ENCODE data around the gene GGTLC2.

GGTLC2 gene

DNA sequence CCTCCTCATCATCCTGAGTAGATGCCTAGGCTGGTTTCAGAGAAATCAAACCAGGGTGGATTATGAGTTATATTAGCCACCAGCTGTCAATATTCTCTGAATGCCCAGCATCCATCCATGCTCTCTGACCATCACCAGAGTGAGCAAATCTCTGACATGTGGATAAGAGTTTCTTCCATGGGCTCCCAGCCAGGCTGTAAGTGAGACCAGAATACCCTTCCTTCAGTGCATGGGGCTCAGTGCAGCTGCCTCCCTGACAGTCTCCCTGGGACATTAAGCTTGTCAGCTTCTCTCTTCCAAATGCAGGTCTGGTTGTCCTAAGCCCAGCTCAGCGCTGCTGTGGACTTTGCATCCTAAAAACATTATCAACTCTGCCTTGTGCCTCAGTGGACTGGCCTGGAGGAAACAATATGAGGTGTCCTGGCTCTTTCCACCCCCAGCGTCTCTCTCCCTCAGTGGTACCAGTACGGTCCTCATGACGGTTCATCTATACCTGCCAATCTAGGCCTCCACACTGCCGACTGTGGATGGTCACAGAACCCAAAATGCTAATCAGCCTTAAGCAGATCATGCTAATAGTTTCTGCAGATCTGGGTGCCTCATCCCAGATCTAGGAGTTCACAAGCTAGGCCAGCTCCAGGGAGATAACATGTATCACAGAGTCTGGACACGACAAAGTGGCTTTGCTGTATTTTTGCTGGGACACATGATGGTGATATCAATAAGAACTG is 43.7 kb upstream of the GGTLC2 start:
- no peaks in the 10 kb centered on the region for H3K36me3 ChIP-seq (replicated peaks; ENCODE audit: insufficient read depth, low read length)
- no peak for DNase-seq
- no peak overlapping the region for H3K9ac ChIP-seq (ENCODE audit: low read length)
- no peaks in the 10 kb centered on the region for H3K4me1 ChIP-seq (ENCODE audit: low read length)
- no peaks in the 10 kb centered on the region for H3K79me2 ChIP-seq (ENCODE audit: low read length)
- TF ChIP-seq EZH2 (optimal IDR thresholded peaks at IDR 0.05; ENCODE audit: low read depth, low read length) (no peak), EZH2phosphoT487 (IDR thresholded peaks at IDR 0.05; ENCODE audit: low read length) (no peak)
- TF ChIP-seq, protein P1, sequence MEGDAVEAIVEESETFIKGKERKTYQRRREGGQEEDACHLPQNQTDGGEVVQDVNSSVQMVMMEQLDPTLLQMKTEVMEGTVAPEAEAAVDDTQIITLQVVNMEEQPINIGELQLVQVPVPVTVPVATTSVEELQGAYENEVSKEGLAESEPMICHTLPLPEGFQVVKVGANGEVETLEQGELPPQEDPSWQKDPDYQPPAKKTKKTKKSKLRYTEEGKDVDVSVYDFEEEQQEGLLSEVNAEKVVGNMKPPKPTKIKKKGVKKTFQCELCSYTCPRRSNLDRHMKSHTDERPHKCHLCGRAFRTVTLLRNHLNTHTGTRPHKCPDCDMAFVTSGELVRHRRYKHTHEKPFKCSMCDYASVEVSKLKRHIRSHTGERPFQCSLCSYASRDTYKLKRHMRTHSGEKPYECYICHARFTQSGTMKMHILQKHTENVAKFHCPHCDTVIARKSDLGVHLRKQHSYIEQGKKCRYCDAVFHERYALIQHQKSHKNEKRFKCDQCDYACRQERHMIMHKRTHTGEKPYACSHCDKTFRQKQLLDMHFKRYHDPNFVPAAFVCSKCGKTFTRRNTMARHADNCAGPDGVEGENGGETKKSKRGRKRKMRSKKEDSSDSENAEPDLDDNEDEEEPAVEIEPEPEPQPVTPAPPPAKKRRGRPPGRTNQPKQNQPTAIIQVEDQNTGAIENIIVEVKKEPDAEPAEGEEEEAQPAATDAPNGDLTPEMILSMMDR (IDR thresholded peaks at IDR 0.05; ENCODE audit: low read length): no peak
- H3K9me3 ChIP-seq (replicated peaks; ENCODE audit: insufficient read depth, low read length): no peaks in the 10 kb centered on the region
- no peaks in the 10 kb centered on the region for H3F3A ChIP-seq (ENCODE audit: insufficient read depth, low read length)
- H3K27ac ChIP-seq (ENCODE audit: low read length): no peak overlapping the region
- H3K9me2 ChIP-seq (replicated peaks; ENCODE audit: insufficient read depth, low read length): no peaks in the 10 kb centered on the region
- H3K4me2 ChIP-seq (ENCODE audit: low read depth, low read length): no peak overlapping the region
- no peak overlapping the region for H3K4me3 ChIP-seq (ENCODE audit: low read length)
- H2AFZ ChIP-seq (ENCODE audit: low read length): no peak overlapping the region
- no peaks in the 10 kb centered on the region for H4K20me1 ChIP-seq (ENCODE audit: insufficient read depth, low read length)
- H3K27me3 ChIP-seq (replicated peaks; ENCODE audit: insufficient read depth, low read length): no peaks in the 10 kb centered on the region

DNA sequence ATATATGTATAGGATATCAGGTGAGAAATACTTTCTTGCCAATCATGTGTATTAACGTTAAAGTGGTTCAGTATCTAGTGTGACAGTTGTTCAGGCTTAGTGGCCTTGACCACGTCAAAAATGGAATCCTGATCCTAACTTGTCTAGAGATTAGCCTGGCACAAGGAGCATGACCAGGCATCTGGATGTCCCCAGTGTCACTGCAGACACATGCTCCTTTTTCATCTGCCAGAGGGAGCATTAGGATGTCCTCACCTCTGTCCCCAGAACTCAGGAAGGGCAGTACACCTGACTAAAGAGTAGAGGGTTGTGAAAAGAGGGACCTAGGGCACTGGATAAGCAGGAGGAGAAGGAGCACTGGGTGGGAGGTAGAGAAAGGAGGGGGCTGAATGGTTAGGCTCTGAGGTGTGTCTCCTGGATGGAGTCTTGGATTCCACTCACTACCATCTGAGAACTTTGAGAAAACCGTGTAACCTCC is 40.9 kb upstream of the GGTLC2 start:
- no peaks in the 10 kb centered on the region for H3K9me2 ChIP-seq (replicated peaks; ENCODE audit: insufficient read depth, low read length)
- no peak overlapping the region for H3K4me2 ChIP-seq (ENCODE audit: low read depth, low read length)
- H3K4me1 ChIP-seq (ENCODE audit: low read length): no peaks in the 10 kb centered on the region
- H3K9ac ChIP-seq (ENCODE audit: low read length): no peak overlapping the region
- H3K27me3 ChIP-seq (replicated peaks; ENCODE audit: insufficient read depth, low read length): no peaks in the 10 kb centered on the region
- H3K36me3 ChIP-seq (replicated peaks; ENCODE audit: insufficient read depth, low read length): no peaks in the 10 kb centered on the region
- no peaks in the 10 kb centered on the region for H3K79me2 ChIP-seq (ENCODE audit: low read length)
- no peak overlapping the region for H3K27ac ChIP-seq (ENCODE audit: low read length)
- no peaks in the 10 kb centered on the region for H3K9me3 ChIP-seq (replicated peaks; ENCODE audit: insufficient read depth, low read length)
- H3K4me3 ChIP-seq (ENCODE audit: low read length): no peak overlapping the region
- H4K20me1 ChIP-seq (ENCODE audit: insufficient read depth, low read length): no peaks in the 10 kb centered on the region
- H3F3A ChIP-seq (ENCODE audit: insufficient read depth, low read length): no peaks in the 10 kb centered on the region
- DNase-seq: no peak
- no peak for TF ChIP-seq EZH2phosphoT487 (IDR thresholded peaks at IDR 0.05; ENCODE audit: low read length)
- TF ChIP-seq, protein P1 (IDR thresholded peaks at IDR 0.05; ENCODE audit: low read length): no peak
- no peak for TF ChIP-seq EZH2 (optimal IDR thresholded peaks at IDR 0.05; ENCODE audit: low read depth, low read length)
- H2AFZ ChIP-seq (ENCODE audit: low read length): no peak overlapping the region

DNA sequence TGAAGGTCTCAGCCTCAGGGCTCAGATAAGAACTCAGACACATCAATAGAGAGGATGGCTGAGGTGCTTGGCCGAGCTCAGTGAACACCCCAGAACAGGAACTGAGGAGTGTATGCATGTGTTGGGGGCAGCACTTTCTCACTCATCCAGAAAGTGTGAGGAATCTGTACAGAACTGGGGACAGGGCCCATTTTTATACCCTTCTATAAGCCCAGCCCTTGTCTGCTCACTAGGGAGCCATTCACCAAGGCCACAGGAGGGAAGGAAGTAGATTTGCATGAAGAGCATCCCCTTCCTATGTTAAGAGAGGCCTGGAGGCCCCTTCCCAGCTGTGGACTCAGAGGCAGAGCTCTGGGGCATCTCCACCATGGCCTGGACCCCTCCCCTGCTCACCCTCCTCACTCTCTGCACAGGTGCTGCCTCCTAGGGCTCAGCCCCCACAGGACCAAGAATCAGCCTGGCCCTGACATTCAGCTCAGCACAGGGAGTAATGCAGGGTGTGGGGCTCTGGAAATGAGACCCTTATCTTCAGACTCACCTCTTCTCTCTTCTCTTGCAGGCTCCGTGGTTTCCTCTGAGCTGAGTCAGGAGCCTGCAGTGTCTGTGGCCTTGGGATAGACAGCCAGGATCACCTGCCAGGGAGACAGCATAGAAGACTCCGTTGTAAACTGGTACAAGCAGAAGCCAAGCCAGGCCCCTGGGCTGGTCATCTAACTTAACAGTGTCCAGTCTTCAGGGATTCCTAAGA is 39.9 kb upstream of the GGTLC2 start:
- H3K27ac ChIP-seq (ENCODE audit: low read length): no peak overlapping the region
- no peak overlapping the region for H3K4me2 ChIP-seq (ENCODE audit: low read depth, low read length)
- no peaks in the 10 kb centered on the region for H3F3A ChIP-seq (ENCODE audit: insufficient read depth, low read length)
- no peaks in the 10 kb centered on the region for H3K9me2 ChIP-seq (replicated peaks; ENCODE audit: insufficient read depth, low read length)
- H2AFZ ChIP-seq (ENCODE audit: low read length): no peak overlapping the region
- no peaks in the 10 kb centered on the region for H3K4me1 ChIP-seq (ENCODE audit: low read length)
- no peaks in the 10 kb centered on the region for H4K20me1 ChIP-seq (ENCODE audit: insufficient read depth, low read length)
- no peak overlapping the region for H3K9ac ChIP-seq (ENCODE audit: low read length)
- H3K9me3 ChIP-seq (replicated peaks; ENCODE audit: insufficient read depth, low read length): no peaks in the 10 kb centered on the region
- no peaks in the 10 kb centered on the region for H3K27me3 ChIP-seq (replicated peaks; ENCODE audit: insufficient read depth, low read length)
- DNase-seq: no peak
- no peaks in the 10 kb centered on the region for H3K36me3 ChIP-seq (replicated peaks; ENCODE audit: insufficient read depth, low read length)
- TF ChIP-seq, protein P1 (IDR thresholded peaks at IDR 0.05; ENCODE audit: low read length): no peak
- TF ChIP-seq EZH2 (optimal IDR thresholded peaks at IDR 0.05; ENCODE audit: low read depth, low read length) (no peak), EZH2phosphoT487 (IDR thresholded peaks at IDR 0.05; ENCODE audit: low read length) (no peak)
- no peaks in the 10 kb centered on the region for H3K79me2 ChIP-seq (ENCODE audit: low read length)
- H3K4me3 ChIP-seq (ENCODE audit: low read length): no peak overlapping the region

Measured in MM.1S (cell line).